ENCODE measurements around the gene FEM1C.

FEM1C gene

GRCh38 chr5:115471345-115472063 is 73.1 kb downstream of the FEM1C start:
- H3K27ac ChIP-seq (replicated peaks) = no peak overlapping the region
- no peak for DNase-seq (ENCODE audit: low read depth in 1 of 2, low spot score in 1 of 2)
- TF ChIP-seq SPI1 (IDR thresholded peaks at IDR 0.05; ENCODE audit: borderline replicate concordance, low read depth) (no peak), GABPA (IDR thresholded peaks at IDR 0.05; ENCODE audit: low read depth) (no peak)

GRCh38 chr5:115470921-115471320 is 73.7 kb downstream of the FEM1C start:
- H3K4me3 ChIP-seq (replicated peaks; ENCODE audit: insufficient read depth, low read length) = no peak overlapping the region
- DNase-seq (ENCODE audit: low read depth in 1 of 2, low spot score in 1 of 2) = no peak
- no peaks in the 10 kb centered on the region for H3K27me3 ChIP-seq (ENCODE audit: insufficient read depth, poor library complexity, severe bottlenecking)
- TF ChIP-seq, protein P1, sequence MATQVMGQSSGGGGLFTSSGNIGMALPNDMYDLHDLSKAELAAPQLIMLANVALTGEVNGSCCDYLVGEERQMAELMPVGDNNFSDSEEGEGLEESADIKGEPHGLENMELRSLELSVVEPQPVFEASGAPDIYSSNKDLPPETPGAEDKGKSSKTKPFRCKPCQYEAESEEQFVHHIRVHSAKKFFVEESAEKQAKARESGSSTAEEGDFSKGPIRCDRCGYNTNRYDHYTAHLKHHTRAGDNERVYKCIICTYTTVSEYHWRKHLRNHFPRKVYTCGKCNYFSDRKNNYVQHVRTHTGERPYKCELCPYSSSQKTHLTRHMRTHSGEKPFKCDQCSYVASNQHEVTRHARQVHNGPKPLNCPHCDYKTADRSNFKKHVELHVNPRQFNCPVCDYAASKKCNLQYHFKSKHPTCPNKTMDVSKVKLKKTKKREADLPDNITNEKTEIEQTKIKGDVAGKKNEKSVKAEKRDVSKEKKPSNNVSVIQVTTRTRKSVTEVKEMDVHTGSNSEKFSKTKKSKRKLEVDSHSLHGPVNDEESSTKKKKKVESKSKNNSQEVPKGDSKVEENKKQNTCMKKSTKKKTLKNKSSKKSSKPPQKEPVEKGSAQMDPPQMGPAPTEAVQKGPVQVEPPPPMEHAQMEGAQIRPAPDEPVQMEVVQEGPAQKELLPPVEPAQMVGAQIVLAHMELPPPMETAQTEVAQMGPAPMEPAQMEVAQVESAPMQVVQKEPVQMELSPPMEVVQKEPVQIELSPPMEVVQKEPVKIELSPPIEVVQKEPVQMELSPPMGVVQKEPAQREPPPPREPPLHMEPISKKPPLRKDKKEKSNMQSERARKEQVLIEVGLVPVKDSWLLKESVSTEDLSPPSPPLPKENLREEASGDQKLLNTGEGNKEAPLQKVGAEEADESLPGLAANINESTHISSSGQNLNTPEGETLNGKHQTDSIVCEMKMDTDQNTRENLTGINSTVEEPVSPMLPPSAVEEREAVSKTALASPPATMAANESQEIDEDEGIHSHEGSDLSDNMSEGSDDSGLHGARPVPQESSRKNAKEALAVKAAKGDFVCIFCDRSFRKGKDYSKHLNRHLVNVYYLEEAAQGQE (IDR thresholded peaks at IDR 0.05; ENCODE audit: insufficient replicate concordance, low read depth) = no peak
- TF ChIP-seq GABPA (IDR thresholded peaks at IDR 0.05; ENCODE audit: low read depth) (no peak), POLR2AphosphoS5 (IDR thresholded peaks at IDR 0.05; ENCODE audit: low read depth) (no peak), SPI1 (IDR thresholded peaks at IDR 0.05; ENCODE audit: borderline replicate concordance, low read depth) (no peak), CTCF (IDR thresholded peaks at IDR 0.05; ENCODE audit: insufficient read depth, low read length) (no peak)
- no peak overlapping the region for H3K27ac ChIP-seq (replicated peaks)

More at GRCh38 chr5:115471345-115472063, 73.1 kb downstream of the FEM1C start:
- H3K4me3 ChIP-seq (replicated peaks; ENCODE audit: insufficient read depth, low read length) = no peak overlapping the region
- no peaks in the 10 kb centered on the region for H3K27me3 ChIP-seq (ENCODE audit: insufficient read depth, poor library complexity, severe bottlenecking)
